Right ventricle myocardium superior (tissue), 1 donor: ENCODE measurements around the gene IGLL1. TPM values are rescaled to one million over a fixed set of nuclear protein-coding genes. Genes with fewer than 3 reads are reported as not detected.
"Not testable (repeated sequence)": the region's sequence is repeated elsewhere in the genome, so short reads cannot be mapped to it uniquely, and the experiment has no call there.

Experiments
- ATAC-seq: fragments of 200-7000 bp; cut with Tn5 transposase; one replicate; pipeline ENCODE4 v1.9.1; 2020; ENCODE audit warnings: mild to moderate bottlenecking; ENCODE audit not compliant: poor library complexity
- DNase-seq: peaks from one replicate; pipeline ENCODE4 v3.0.0-alpha.2; 2020
- intact Hi-C: fragments of 100-400 bp; cut with DNase I; formaldehyde crosslinking; loops from one replicate; pipeline ENCODE4 v1.11.2; 2022
- total RNA-seq: library from RNA; stranded (reverse); fragmentation: NEBNext Ultra II Directional; extraction: Animal tissue kit (Norgen Biotek cat#: 25700); gene quantifications from one replicate; pipeline ENCODE4 v1.2.1, GENCODE V29; 2021
- donor health status: DM: no; HTN: yes; CAD: no; lungs with severe emphysema.

IGLL1 gene
- total RNA-seq, 1 donor from 2014 or later: not detected

DNA sequence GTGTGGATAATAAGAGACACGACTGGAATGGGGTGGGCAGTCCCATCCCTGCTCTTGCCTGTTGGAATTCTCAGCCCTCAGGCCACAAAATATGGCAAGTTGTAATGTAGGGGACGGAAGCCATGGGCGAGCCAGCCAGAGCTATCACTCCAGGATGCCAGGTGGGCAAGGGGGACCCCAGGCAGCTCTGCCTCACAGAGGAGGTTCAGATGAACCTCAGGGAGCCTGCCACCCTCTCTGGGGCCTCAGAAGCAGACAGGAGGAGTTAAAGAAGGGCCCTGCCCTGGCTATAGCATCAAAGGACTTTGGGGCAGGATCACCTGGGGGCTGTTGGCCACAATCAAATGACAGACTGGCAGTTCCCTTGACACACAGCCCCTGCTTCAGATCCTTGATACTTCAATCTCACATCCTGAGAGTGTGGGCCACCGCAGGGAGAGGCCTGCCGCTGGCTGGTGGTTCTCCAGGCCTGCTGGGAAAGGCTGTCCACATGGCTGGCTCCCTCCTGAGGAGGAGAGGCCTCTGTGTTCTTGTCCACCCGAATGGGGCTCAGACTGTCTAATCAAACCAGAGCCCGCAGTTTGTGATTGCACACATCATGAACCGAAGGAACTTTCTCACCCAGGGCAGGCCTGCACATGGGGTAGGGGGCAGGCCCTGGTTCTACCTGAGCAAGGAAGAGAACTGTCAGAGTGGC, 31.4 kb downstream of the IGLL1 start:
- ATAC-seq (no peak), DNase-seq (no peak)
- intact Hi-C loops: no loop called here

DNA sequence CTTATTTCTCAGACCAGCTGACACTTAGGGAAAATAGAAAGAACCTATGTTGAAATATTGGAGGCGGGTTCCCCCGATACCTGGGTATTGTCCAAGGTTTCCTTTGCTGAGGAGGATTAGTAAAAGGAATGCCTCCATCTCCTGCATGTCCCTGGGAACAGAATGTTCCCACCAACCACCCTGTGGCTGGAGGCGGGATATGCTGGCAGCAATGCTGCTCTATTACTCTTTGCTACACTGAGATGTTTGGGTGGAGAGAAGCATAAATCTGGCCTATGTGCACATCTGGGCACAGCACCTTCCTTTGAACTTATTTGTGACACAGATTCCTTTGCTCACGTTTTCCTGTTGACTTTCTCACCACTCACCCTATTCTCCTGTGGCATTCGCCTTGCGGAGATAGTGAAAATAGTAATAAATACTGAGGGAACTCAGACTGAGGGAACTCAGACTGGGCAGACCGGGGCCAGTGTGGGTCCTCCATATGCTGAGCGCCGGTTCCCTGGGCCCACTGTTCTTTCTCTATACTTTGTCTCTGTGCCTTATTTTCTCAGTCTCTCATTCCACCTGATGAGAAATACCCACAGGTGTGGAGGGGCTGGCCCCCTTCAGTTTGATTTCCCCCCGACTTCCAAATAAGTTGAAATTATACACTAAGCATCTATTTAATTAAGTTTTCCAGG, 32.1 kb downstream of the IGLL1 start:
- intact Hi-C loops: no loop called here
- ATAC-seq (no peak), DNase-seq (no peak)

DNA sequence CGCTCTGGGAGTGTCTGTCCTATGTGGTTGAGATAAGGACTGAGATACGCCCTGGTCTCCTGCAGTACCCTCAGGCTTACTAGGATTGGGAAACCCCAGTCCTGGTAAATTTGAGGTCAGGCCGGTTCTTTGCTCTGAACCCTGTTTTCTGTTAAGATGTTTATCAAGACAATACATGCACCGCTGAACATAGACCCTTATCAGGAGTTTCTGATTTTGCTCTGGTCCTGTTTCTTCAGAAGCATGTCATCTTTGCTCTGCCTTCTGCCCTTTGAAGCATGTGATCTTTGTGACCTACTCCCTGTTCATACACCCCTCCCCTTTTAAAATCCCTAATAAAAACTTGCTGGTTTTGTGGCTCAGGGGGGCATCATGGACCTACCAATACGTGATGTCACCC, 32.7 kb downstream of the IGLL1 start:
- intact Hi-C loops, DNase-seq, ATAC-seq: not testable (repeated sequence)

DNA sequence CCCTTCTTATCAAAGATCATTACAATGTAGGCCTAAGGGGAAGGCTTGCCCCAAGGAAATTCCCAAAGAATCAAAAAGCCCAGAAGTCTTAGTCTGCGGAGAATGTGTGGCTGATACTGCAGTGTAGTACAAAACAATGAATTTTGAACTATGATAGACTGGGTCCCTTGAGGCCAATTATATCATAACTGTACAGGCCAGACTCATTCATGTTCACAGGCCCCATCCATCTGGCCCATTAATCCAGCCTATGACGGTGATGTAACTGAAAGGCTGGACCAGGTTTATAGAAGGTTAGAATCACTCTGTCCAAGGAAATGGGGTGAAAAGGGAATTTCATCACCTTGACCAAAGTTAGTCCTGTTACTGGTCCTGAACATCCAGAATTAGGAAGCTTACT, 35.2 kb downstream of the IGLL1 start:
- intact Hi-C loops: loop anchor here (5.0 kb wide), 1 partner anchor 302 kb away; no protein-coding TSS in a partner anchor
- no peak for ATAC-seq

DNA sequence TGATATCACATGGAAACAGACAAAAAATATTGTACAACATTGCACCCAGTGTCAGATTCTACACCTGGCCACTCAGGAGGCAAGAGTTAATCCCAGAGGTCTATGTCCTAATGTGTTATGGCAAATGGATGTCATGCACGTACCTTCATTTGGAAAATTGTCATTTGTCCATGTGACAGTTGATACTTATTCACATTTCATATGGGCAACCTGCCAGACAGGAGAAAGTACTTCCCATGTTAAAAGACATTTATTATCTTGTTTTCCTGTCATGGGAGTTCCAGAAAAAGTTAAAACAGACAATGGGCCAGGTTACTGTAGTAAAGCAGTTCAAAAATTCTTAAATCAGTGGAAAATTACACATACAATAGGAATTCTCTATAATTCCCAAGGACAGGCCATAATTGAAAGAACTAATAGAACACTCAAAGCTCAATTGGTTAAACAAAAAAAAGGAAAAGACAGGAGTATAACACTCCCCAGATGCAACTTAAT, 36.5 kb downstream of the IGLL1 start:
- ATAC-seq, DNase-seq: not testable (repeated sequence)
- intact Hi-C loops: loop anchor here (5.0 kb wide), 1 partner anchor 304 kb away; no protein-coding TSS in a partner anchor

More for the DNA sequence above, 35.2 kb downstream of the IGLL1 start:
- no peak for DNase-seq

DNA sequence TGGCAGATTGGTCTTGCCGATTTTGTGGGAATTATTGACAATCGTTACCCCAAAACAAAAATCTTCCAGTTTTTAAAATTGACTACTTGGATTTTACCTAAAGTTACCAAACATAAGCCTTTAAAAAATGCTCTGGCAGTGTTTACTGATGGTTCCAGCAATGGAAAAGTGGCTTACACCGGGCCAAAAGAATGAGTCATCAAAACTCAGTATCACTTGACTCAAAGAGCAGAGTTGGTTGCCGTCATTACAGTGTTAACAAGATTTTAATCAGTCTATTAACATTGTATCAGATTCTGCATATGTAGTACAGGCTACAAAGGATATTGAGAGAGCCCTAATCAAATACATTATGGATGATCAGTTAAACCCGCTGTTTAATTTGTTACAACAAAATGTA, 37.2 kb downstream of the IGLL1 start:
- DNase-seq: no peak

DNA sequence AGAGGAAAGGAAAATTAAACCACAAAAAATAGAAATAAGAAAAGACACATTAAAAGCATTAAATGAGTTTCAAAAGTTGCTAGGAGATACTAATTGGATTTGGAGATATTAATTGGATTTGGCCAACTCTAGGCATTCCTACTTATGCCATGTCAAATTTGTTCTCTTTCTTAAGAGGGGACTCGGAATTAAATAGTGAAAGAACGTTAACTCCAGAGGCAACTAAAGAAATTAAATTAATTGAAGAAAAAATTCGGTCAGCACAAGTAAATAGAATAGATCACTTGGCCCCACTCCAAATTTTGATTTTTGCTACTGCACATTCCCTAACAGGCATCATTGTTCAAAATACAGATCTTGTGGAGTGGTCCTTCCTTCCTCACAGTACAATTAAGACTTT, 37.7 kb downstream of the IGLL1 start:
- intact Hi-C loops: loop anchor here (5.0 kb wide), 1 partner anchor 305 kb away; no protein-coding TSS in a partner anchor
- not testable (repeated sequence) for DNase-seq, ATAC-seq

More for the DNA sequence above, 37.2 kb downstream of the IGLL1 start:
- ATAC-seq: no peak
- intact Hi-C loops: loop anchor here (5.0 kb wide), 1 partner anchor 304 kb away; no protein-coding TSS in a partner anchor

DNA sequence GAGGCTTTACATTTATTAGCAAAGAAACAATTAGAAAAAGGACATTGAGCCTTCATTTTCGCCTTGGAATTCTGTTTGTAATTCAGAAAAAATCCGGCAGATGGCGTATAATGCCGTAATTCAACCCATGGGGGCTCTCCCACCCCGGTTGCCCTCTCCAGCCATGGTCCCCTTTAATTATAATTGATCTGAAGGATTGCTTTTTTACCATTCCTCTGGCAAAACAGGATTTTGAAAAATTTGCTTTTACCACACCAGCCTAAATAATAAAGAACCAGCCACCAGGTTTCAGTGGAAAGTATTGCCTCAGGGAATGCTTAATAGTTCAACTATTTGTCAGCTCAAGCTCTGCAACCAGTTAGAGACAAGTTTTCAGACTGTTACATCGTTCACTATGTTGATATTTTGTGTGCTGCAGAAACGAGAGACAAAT, 38.2 kb downstream of the IGLL1 start:
- intact Hi-C loops: loop anchor here (5.0 kb wide), 1 partner anchor 305 kb away; no protein-coding TSS in a partner anchor
- DNase-seq, ATAC-seq: not testable (repeated sequence)

DNA sequence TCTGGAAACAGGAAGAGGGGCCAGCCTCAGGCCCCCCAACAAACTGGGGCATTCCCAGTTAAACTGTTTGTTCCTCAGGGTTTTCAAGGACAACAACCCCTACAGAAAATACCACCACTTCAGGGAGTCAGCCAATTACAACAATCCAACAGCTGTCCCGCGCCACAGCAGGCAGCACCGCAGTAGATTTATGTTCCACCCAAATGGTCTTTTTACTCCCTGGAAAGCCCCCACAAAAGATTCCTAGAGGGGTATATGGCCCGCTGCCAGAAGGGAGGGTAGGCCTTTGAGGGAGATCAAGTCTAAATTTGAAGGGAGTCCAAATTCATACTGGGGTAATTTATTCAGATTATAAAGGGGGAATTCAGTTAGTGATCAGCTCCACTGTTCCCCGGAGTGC, 39.3 kb downstream of the IGLL1 start:
- not testable (repeated sequence) for ATAC-seq, DNase-seq
- intact Hi-C loops: loop anchor here (5.0 kb wide), 1 partner anchor 306 kb away; no protein-coding TSS in a partner anchor

DNA sequence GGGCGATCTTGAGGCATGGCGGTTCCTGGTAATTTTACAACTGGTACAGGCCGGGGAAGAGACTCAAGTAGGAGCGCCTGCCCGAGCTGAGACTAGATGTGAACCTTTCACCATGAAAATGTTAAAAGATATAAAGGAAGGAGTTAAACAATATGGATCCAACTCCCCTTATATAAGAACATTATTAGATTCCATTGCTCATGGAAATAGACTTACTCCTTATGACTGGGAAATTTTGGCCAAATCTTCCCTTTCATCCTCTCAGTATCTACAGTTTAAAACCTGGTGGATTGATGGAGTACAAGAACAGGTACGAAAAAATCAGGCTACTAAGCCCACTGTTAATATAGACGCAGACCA, 40.3 kb downstream of the IGLL1 start:
- intact Hi-C loops: loop anchor here (2.0 to 10.0 kb wide), 3 partner anchors 135 to 307 kb away; no protein-coding TSS in a partner anchor
- ATAC-seq, DNase-seq: not testable (repeated sequence)

DNA sequence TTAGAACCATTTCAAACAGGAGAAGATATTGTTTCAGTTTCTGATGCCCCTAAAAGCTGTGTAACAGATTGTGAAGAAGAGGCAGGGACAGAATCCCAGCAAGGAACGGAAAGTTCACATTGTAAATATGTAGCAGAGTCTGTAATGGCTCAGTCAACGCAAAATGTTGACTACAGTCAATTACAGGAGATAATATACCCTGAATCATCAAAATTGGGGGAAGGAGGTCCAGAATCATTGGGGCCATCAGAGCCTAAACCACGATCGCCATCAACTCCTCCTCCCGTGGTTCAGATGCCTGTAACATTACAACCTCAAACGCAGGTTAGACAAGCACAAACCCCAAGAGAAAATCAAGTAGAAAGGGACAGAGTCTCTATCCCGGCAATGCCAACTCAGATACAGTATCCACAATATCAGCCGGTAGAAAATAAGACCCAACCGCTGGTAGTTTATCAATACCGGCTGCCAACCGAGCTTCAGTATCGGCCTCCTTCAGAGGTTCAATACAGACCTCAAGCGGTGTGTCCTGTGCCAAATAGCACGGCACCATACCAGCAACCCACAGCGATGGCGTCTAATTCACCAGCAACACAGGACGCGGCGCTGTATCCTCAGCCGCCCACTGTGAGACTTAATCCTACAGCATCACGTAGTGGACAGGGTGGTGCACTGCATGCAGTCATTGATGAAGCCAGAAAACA, 40.8 kb downstream of the IGLL1 start:
- peak; percentile 98 for ATAC-seq
- peak; percentile 87 for DNase-seq
- intact Hi-C loops: loop anchor here (2.0 to 10.0 kb wide), 2 partner anchors 134 to 224 kb away; no protein-coding TSS in a partner anchor

DNA sequence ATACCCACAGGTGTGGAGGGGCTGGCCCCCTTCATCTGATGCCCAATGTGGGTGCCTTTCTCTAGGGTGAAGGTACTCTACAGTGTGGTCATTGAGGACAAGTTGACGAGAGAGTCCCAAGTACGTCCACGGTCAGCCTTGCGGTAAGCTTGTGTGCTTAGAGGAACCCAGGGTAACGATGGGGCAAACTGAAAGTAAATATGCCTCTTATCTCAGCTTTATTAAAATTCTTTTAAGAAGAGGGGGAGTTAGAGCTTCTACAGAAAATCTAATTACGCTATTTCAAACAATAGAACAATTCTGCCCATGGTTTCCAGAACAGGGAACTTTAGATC, 41.4 kb downstream of the IGLL1 start:
- intact Hi-C loops: loop anchor here (2.0 to 10.0 kb wide), 2 partner anchors 134 to 224 kb away; no protein-coding TSS in a partner anchor
- not testable (repeated sequence) for ATAC-seq

DNA sequence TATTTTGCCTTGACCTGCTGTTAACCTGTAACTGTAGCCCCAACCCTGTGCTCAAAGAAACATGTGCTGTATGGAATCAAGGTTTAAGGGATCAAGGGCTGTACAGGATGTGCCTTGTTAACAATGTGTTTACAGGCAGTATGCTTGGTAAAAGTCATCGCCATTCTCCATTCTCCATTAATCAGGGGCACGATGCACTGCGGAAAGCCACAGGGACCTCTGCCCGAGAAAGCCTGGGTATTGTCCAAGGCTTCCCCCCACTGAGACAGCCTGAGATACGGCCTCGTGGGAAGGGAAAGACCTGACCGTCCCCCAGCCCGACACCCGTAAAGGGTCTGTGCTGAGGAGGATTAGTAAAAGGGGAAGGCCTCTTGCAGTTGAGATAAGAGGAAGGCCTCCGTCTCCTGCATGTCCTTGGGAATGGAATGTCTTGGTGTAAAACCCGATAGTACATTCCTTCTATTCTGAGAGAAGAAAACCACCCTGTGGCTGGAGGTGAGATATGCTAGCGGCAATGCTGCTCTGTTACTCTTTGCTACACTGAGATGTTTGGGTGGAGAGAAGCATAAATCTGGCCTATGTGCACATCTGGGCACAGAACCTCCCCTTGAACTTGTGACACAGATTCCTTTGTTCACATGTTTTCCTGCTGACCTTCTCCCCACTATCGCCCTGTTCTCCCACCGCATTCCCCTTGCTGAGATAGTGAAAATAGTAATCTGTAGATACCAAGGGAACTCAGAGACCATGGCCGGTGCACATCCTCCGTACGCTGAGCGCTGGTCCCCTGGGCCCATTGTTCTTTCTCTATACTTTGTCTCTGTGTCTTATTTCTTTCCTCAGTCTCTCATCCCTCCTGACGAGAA, 42.0 kb downstream of the IGLL1 start:
- ATAC-seq, DNase-seq: not testable (repeated sequence)
- intact Hi-C loops: loop anchor here (2.0 to 10.0 kb wide), 2 partner anchors 133 to 223 kb away; no protein-coding TSS in a partner anchor

More for the DNA sequence above, 41.4 kb downstream of the IGLL1 start:
- DNase-seq: not testable (repeated sequence)

DNA sequence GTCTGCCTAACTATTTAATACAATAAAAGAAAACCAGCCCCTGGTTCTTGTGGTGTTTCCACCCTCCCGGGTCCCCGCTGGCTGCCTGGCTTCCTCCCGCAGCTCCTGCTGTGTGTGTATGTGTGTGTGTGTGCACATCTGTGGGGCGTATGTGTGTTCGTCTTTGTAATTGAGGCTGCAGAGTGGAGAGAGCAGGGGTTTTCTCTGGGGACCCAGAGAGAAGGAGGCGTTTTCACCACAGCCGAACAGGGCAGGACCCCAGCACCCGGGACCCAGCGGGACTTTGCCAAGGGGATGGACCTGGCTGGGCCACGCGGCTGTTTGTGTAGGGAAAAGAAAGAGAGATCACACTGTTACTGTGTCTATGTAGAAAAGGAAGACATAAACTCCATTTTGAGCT, 42.7 kb downstream of the IGLL1 start:
- no peak for DNase-seq
- intact Hi-C loops: loop anchor here (10.0 kb wide), 1 partner anchor 133 kb away; no protein-coding TSS in a partner anchor
- ATAC-seq: no peak

DNA sequence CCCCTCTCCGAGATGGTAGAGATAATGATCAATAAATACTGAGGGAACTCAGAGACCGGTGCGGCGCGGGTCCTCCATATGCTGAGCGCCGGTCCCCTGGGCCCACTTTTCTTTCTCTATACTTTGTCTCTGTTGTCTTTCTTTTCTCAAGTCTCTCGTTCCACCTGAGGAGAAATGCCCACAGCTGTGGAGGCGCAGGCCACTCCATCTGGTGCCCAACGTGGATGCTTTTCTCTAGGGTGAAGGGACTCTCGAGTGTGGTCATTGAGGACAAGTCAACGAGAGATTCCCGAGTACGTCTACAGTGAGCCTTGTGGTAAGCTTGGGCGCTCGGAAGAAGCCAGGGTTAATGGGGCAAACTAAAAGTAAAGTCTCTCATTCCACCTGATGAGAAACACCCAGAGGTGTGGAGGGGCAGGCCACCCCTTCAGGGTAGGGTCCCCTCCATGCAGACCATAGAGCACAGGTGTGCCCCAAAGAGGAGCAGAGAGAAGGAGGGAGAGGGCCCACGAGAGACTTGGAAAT, 43.2 kb downstream of the IGLL1 start:
- intact Hi-C loops: loop anchor here (10.0 kb wide), 1 partner anchor 132 kb away; no protein-coding TSS in a partner anchor
- DNase-seq: no peak

DNA sequence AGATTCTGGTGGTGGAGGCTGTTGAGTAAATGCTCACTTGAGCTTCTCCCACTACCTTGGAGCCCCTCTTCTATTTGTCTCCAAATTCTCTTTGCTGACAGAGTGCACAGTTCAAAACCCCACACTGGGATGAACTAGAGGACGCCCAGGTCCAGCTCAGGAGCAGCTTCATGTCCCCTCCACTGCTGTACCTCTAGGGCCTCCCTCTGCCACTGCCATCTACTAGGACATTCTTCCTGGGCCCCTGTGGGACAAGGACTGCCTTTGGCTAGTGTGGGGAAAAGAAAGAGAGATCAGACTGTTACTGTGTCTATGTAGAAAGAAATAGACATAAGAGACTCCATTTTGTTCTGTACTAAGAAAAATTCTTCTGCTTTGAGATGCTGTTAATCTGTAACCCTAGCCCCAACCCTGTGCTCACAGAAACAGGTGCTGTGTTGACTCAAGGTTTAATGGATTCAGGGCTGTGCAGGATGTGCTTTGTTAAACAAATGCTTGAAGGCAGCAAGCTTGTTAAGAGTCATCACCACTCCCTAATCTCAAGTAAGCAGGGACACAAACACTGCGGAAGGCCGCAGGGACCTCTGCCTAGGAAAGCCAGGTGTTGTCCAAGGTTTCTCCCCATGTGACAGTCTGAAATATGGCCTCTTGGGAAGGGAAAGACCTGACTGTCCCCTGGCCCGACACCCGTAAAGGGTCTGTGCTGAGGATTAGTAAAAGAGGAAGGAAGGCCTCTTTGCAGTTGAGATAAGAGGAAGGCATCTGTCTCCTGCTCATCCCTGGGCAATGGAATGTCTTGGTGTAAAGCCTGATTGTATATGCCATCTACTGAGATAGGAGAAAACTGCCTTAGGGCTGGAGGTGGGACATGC, 44.1 kb downstream of the IGLL1 start:
- DNase-seq, ATAC-seq: not testable (repeated sequence)
- intact Hi-C loops: loop anchor here (10.0 kb wide), 1 partner anchor 131 kb away; no protein-coding TSS in a partner anchor

More for the DNA sequence above, 43.2 kb downstream of the IGLL1 start:
- no peak for ATAC-seq
